K562 (cell line): ENCODE measurements around the gene BCL3. TPM values are rescaled to one million over a fixed set of nuclear protein-coding genes. Genes with fewer than 3 reads are reported as not detected.

Source experiments
- CCAR2 ChIP-seq: fragments of 200-400 bp; formaldehyde crosslinking; IDR thresholded peaks from 2 replicates; pipeline ENCODE4 v1.6.1; 2017; ENCODE audit warnings: mild to moderate bottlenecking, low read depth, low read length
- CCNT2 ChIP-seq: IDR thresholded peaks from 2 replicates; pipeline ENCODE4 v1.6.1; 2011; ENCODE audit warnings: borderline replicate concordance, low read depth, mild to moderate bottlenecking, moderate library complexity, mixed read lengths, low read length; ENCODE audit not compliant: insufficient read length; ENCODE audit errors: extremely low read depth
- EP300 ChIP-seq: IDR thresholded peaks from 2 replicates; pipeline ENCODE4 v1.6.1; 2012; ENCODE audit warnings: low read length, improper control_type of control experiment
- FOXP4 ChIP-seq: sonication (generic); formaldehyde crosslinking; IDR thresholded peaks from 2 replicates; pipeline ENCODE4 v1.8.0; 2022; ENCODE audit warnings: mild to moderate bottlenecking, missing genetic modification reagents, borderline replicate concordance
- GTF3C2 ChIP-seq: IDR thresholded peaks from 3 replicates; pipeline ENCODE4 v1.6.1; 2011; ENCODE audit warnings: borderline replicate concordance, mild to moderate bottlenecking, moderate library complexity; ENCODE audit not compliant: insufficient read length; ENCODE audit errors: extremely low read depth
- KDM2B ChIP-seq: fragments of 250-450 bp; sonication (Bioruptor Pico); IDR thresholded peaks from 2 replicates; pipeline ENCODE4 v1.8.0; 2021; ENCODE audit warnings: mild to moderate bottlenecking, moderate library complexity
- NCOA4 ChIP-seq: fragments of 450-650 bp; IDR thresholded peaks from 2 replicates; pipeline ENCODE4 v1.6.1; 2018; ENCODE audit warnings: mild to moderate bottlenecking; ENCODE audit not compliant: partially characterized antibody
- PHF21A ChIP-seq: fragments of 450-650 bp; IDR thresholded peaks from 2 replicates; pipeline ENCODE4 v1.6.1; 2017; ENCODE audit warnings: low read depth, borderline replicate concordance
- SP1 ChIP-seq: sonication (generic); formaldehyde crosslinking; IDR thresholded peaks from 2 replicates; pipeline ENCODE4 v1.8.1; 2022; ENCODE audit warnings: mild to moderate bottlenecking, missing genetic modification reagents
- THRAP3 ChIP-seq: fragments of 450-650 bp; IDR thresholded peaks from 2 replicates; pipeline ENCODE4 v1.6.1; 2016; ENCODE audit warnings: mild to moderate bottlenecking, inconsistent platforms, borderline replicate concordance
- XRCC4 ChIP-seq: IDR thresholded peaks from one replicate; pipeline ENCODE4 v1.6.1; 2011; ENCODE audit not compliant: insufficient read depth, insufficient read length; ENCODE audit errors: extremely low read depth
- ZKSCAN1 ChIP-seq: fragments of 150-350 bp; IDR thresholded peaks from 2 replicates; pipeline ENCODE4 v1.6.1; 2016; ENCODE audit warnings: low read depth, low read length
- ZNF217 ChIP-seq: sonication (generic); formaldehyde crosslinking; IDR thresholded peaks from 2 replicates; pipeline ENCODE4 v1.8.0; 2022; ENCODE audit warnings: mild to moderate bottlenecking, missing genetic modification reagents
- ZNF239 ChIP-seq: fragments of 250-450 bp; sonication (Bioruptor Pico); IDR thresholded peaks from 2 replicates; pipeline ENCODE4 v1.4.0; 2020; ENCODE audit warnings: mild to moderate bottlenecking
- ZNF551 ChIP-seq: fragments of 250-450 bp; sonication (Bioruptor Pico); IDR thresholded peaks from 2 replicates; pipeline ENCODE4 v1.5.0; 2021; ENCODE audit warnings: mild to moderate bottlenecking, moderate library complexity
- polyA plus RNA-seq, 8 experiments: library from polyadenylated mRNA; depleted of rRNA in 4 of 8; stranded (reverse) in 5 of 8; unstranded in 3 of 8; fragments of >200 nt; fragmentation: Nextera tagmentation in 2 of 8; fragmentation: Illumina TruSeq in 1 of 8; extraction: Ambion mirVana in 2 of 8; extraction: Trizol in 1 of 8; gene quantifications; 2 replicates each; pipeline versions ENCODE4 v1.2.1 to v1.2.3, GENCODE V29; 2011 to 2014; ENCODE audit warnings: inconsistent platforms in 1 of 8, missing spikeins in 1 of 8
- total RNA-seq, 7 experiments: library from RNA; depleted of rRNA in 6 of 7; stranded (reverse); fragments of >200 nt in 6 of 7; fragmentation: Illumina TruSeq in 2 of 7; extraction: Trizol in 2 of 7; gene quantifications; 2 replicates each; pipeline versions ENCODE4 v1.2.1 to v1.2.3, GENCODE V29; 2011 to 2021; ENCODE audit warnings: low replicate concordance in 1 of 7

BCL3 gene
- total and polyA plus RNA-seq, 9 of the 15 experiments (the other 6 are each of a cell fraction or from before 2014, with no cell fraction given): 0.03 to 2.4 (median 0.50) TPM; not detected in 1

GRCh38 chr19:44770550-44771257 lies 22.2 kb downstream of the BCL3 start (continued):
- TF ChIP-seq GTF3C2 (no peak), KDM2B (no peak), THRAP3 (no peak), PHF21A (no peak), ZNF217 (no peak), XRCC4 (no peak), ZKSCAN1 (no peak), FOXP4 (CRISPR knock-in tag) (no peak), NCOA4 (no peak), ZNF239 (CRISPR knock-in tag) (no peak), ZNF551 (CRISPR knock-in tag) (no peak), SP1 (peak; percentile 80), EP300 (no peak), CCNT2 (no peak), CCAR2 (no peak)
